ENCODE data around the gene SH3BGR.

The SH3BGR gene

GRCh38 chr21:39445321-39446269 is 6.2 kb upstream of the SH3BGR start, which contains the start of gene LCA5L:
Gene LCA5L, minus strand, starts transcription at chr21:39445778. Its CDS starts 17,285 bp downstream, at chr21:39428493.
- Histone ChIP-seq H3K79me1 (replicated peaks; ENCODE audit: low read length, poor library complexity, severe bottlenecking) (peaks cover 6% of the 10 kb centered on the region), H3K4ac (ENCODE audit: low read depth in 1 of 2, low read length in 2 of 2) (peak within 1 kb of the TSS; percentile 13 to 77), H3K18ac (ENCODE audit: low read depth in 1 of 2, low read length in 2 of 2) (peak within 1 kb of the TSS; percentile 89 to 93), H3K23ac (ENCODE audit: low read length in 2 of 2) (peak within 1 kb of the TSS in 1 of 2 experiments; percentile 73), H3K4me1 (ENCODE audit: control insufficient read depth, insufficient read depth, low read depth, low read length) (peaks cover 9% of the 10 kb centered on the region), H3K14ac (ENCODE audit: low read length in 2 of 2) (peak within 1 kb of the TSS in 1 of 2 experiments; percentile 99), H3K36me3 (ENCODE audit: control insufficient read depth in 1 of 2, insufficient read depth in 2 of 2, low read depth in 1 of 2, low read length in 2 of 2) (no peaks in the 10 kb centered on the region), H3K4me3 (ENCODE audit: insufficient read depth in 1 of 2, low read depth in 1 of 2, low read length in 2 of 2) (peak within 1 kb of the TSS; percentile 90 to 92), H2BK120ac (ENCODE audit: low read depth, low read length) (no peak within 1 kb of the TSS), H3K9ac (ENCODE audit: low read length) (peak within 1 kb of the TSS; percentile 97), H2BK5ac (ENCODE audit: low read depth, low read length, poor library complexity, severe bottlenecking) (peak within 1 kb of the TSS; percentile 46), H2BK15ac (ENCODE audit: low read depth, poor library complexity, severe bottlenecking) (peak within 1 kb of the TSS; percentile 82), H4K8ac (ENCODE audit: low read length) (peak within 1 kb of the TSS; percentile 75), H3K9me3 (ENCODE audit: control insufficient read depth, low read length) (no peaks in the 10 kb centered on the region), H3K4me2 (ENCODE audit: low read length, poor library complexity, severe bottlenecking) (peak within 1 kb of the TSS; percentile 75), H2AK5ac (ENCODE audit: low read length, severe bottlenecking) (peak within 1 kb of the TSS; percentile 51), H4K91ac (ENCODE audit: low read length) (peak within 1 kb of the TSS; percentile 75), H2BK12ac (ENCODE audit: low read length in 2 of 2) (peak within 1 kb of the TSS; percentile 37 to 81), H3K27me3 (ENCODE audit: control insufficient read depth in 1 of 2, insufficient read depth in 1 of 2, low read length in 2 of 2) (no peaks in the 10 kb centered on the region), H2AFZ (ENCODE audit: low read depth, low read length) (peak within 1 kb of the TSS; percentile 74), H3K27ac (ENCODE audit: low read length, poor library complexity, severe bottlenecking) (peak within 1 kb of the TSS; percentile 88)
- under 1% methylated on average over 74 of the region's 83 CpGs for WGBS
- peak; percentile 91 for DNase-seq

- Histone ChIP-seq H3K4ac (ENCODE audit: low read depth in 1 of 2, low read length in 2 of 2) (no peak overlapping the region), H4K91ac (ENCODE audit: low read length) (no peak overlapping the region), H2AK5ac (ENCODE audit: low read length, severe bottlenecking) (no peak overlapping the region), H3K4me3 (ENCODE audit: insufficient read depth in 1 of 2, low read depth in 1 of 2, low read length in 2 of 2) (no peak overlapping the region), H2AFZ (ENCODE audit: low read depth, low read length) (no peak overlapping the region), H3K9me3 (ENCODE audit: control insufficient read depth, low read length) (no peaks in the 10 kb centered on the region), H4K8ac (ENCODE audit: low read length) (no peak overlapping the region), H3K4me1 (ENCODE audit: control insufficient read depth, insufficient read depth, low read depth, low read length) (peaks cover 8% of the 10 kb centered on the region), H3K18ac (ENCODE audit: low read depth in 1 of 2, low read length in 2 of 2) (no peak overlapping the region), H2BK15ac (ENCODE audit: low read depth, poor library complexity, severe bottlenecking) (no peak overlapping the region), H3K9ac (ENCODE audit: low read length) (no peak overlapping the region), H3K23ac (ENCODE audit: low read length in 2 of 2) (peak overlapping the region in 1 of 2 experiments; percentile 40), H3K27ac (ENCODE audit: low read length, poor library complexity, severe bottlenecking) (no peak overlapping the region), H3K36me3 (ENCODE audit: control insufficient read depth in 1 of 2, insufficient read depth in 2 of 2, low read depth in 1 of 2, low read length in 2 of 2) (no peaks in the 10 kb centered on the region), H3K14ac (ENCODE audit: low read length in 2 of 2) (no peak overlapping the region), H3K79me1 (replicated peaks; ENCODE audit: low read length, poor library complexity, severe bottlenecking) (peaks cover 7% of the 10 kb centered on the region), H2BK120ac (ENCODE audit: low read depth, low read length) (no peak overlapping the region), H3K27me3 (ENCODE audit: control insufficient read depth in 1 of 2, insufficient read depth in 1 of 2, low read length in 2 of 2) (no peaks in the 10 kb centered on the region), H3K4me2 (ENCODE audit: low read length, poor library complexity, severe bottlenecking) (no peak overlapping the region), H2BK12ac (ENCODE audit: low read length in 2 of 2) (no peak overlapping the region), H2BK5ac (ENCODE audit: low read depth, low read length, poor library complexity, severe bottlenecking) (no peak overlapping the region)
- no peak for DNase-seq
- WGBS: 99% methylated on average over 6 of the region's 7 CpGs
Observed at GRCh38 chr21:39447264-39447663, 4.5 kb upstream of the SH3BGR start.

- H3K23ac ChIP-seq (ENCODE audit: low read length in 2 of 2): no peak overlapping the region
- no peak overlapping the region for H4K8ac ChIP-seq (ENCODE audit: low read length)
- H2BK12ac ChIP-seq (ENCODE audit: low read length in 2 of 2): no peak overlapping the region
- WGBS: 69% methylated on average over 10 of the region's 10 CpGs
- H3K14ac ChIP-seq (ENCODE audit: low read length in 2 of 2): no peak overlapping the region
- no peaks in the 10 kb centered on the region for H3K9me3 ChIP-seq (ENCODE audit: control insufficient read depth, low read length)
- H3K9ac ChIP-seq (ENCODE audit: low read length): peak overlapping the region; percentile 71
- H3K79me1 ChIP-seq (replicated peaks; ENCODE audit: low read length, poor library complexity, severe bottlenecking): peaks cover 1% of the 10 kb centered on the region
- H3K4me1 ChIP-seq (ENCODE audit: control insufficient read depth, insufficient read depth, low read depth, low read length): peaks cover 1% of the 10 kb centered on the region
- peak overlapping the region in 1 of 2 experiments; percentile 64 for H3K4me3 ChIP-seq (ENCODE audit: insufficient read depth in 1 of 2, low read depth in 1 of 2, low read length in 2 of 2)
- peaks cover 0 to 4% of the 10 kb centered on the region in 2 experiments for H3K27me3 ChIP-seq (ENCODE audit: control insufficient read depth in 1 of 2, insufficient read depth in 1 of 2, low read length in 2 of 2)
- no peaks in the 10 kb centered on the region for H3K36me3 ChIP-seq (ENCODE audit: control insufficient read depth in 1 of 2, insufficient read depth in 2 of 2, low read depth in 1 of 2, low read length in 2 of 2)
- H3K4me2 ChIP-seq (ENCODE audit: low read length, poor library complexity, severe bottlenecking): no peak overlapping the region
- H3K4ac ChIP-seq (ENCODE audit: low read depth in 1 of 2, low read length in 2 of 2): no peak overlapping the region
- no peak overlapping the region for H4K91ac ChIP-seq (ENCODE audit: low read length)
- H2BK120ac ChIP-seq (ENCODE audit: low read depth, low read length): no peak overlapping the region
- no peak overlapping the region for H2BK5ac ChIP-seq (ENCODE audit: low read depth, low read length, poor library complexity, severe bottlenecking)
- H2AFZ ChIP-seq (ENCODE audit: low read depth, low read length): no peak overlapping the region
- DNase-seq: peak; percentile 74
- H3K27ac ChIP-seq (ENCODE audit: low read length, poor library complexity, severe bottlenecking): no peak overlapping the region
- H3K18ac ChIP-seq (ENCODE audit: low read depth in 1 of 2, low read length in 2 of 2): no peak overlapping the region
- no peak overlapping the region for H2BK15ac ChIP-seq (ENCODE audit: low read depth, poor library complexity, severe bottlenecking)
- H2AK5ac ChIP-seq (ENCODE audit: low read length, severe bottlenecking): no peak overlapping the region
Observed at GRCh38 chr21:39452207-39452969, 618 bp downstream of the SH3BGR start.

- Histone ChIP-seq H2BK12ac (ENCODE audit: low read length in 2 of 2) (no peak overlapping the region), H2AFZ (ENCODE audit: low read depth, low read length) (no peak overlapping the region), H2BK5ac (ENCODE audit: low read depth, low read length, poor library complexity, severe bottlenecking) (no peak overlapping the region), H2AK5ac (ENCODE audit: low read length, severe bottlenecking) (no peak overlapping the region), H3K14ac (ENCODE audit: low read length in 2 of 2) (no peak overlapping the region), H2BK15ac (ENCODE audit: low read depth, poor library complexity, severe bottlenecking) (no peak overlapping the region), H3K27ac (ENCODE audit: low read length, poor library complexity, severe bottlenecking) (no peak overlapping the region), H3K18ac (ENCODE audit: low read depth in 1 of 2, low read length in 2 of 2) (no peak overlapping the region), H3K9me3 (ENCODE audit: control insufficient read depth, low read length) (no peaks in the 10 kb centered on the region), H4K91ac (ENCODE audit: low read length) (no peak overlapping the region), H3K23ac (ENCODE audit: low read length in 2 of 2) (no peak overlapping the region), H3K79me1 (replicated peaks; ENCODE audit: low read length, poor library complexity, severe bottlenecking) (peaks cover 1% of the 10 kb centered on the region), H3K27me3 (ENCODE audit: control insufficient read depth in 1 of 2, insufficient read depth in 1 of 2, low read length in 2 of 2) (peaks cover 0 to 4% of the 10 kb centered on the region in 2 experiments), H3K4ac (ENCODE audit: low read depth in 1 of 2, low read length in 2 of 2) (no peak overlapping the region), H3K9ac (ENCODE audit: low read length) (peak overlapping the region; percentile 71), H3K4me3 (ENCODE audit: insufficient read depth in 1 of 2, low read depth in 1 of 2, low read length in 2 of 2) (no peak overlapping the region), H2BK120ac (ENCODE audit: low read depth, low read length) (no peak overlapping the region), H4K8ac (ENCODE audit: low read length) (no peak overlapping the region), H3K4me1 (ENCODE audit: control insufficient read depth, insufficient read depth, low read depth, low read length) (peaks cover 1% of the 10 kb centered on the region), H3K36me3 (ENCODE audit: control insufficient read depth in 1 of 2, insufficient read depth in 2 of 2, low read depth in 1 of 2, low read length in 2 of 2) (no peaks in the 10 kb centered on the region), H3K4me2 (ENCODE audit: low read length, poor library complexity, severe bottlenecking) (no peak overlapping the region)
- WGBS: 75% methylated on average over 6 of the region's 6 CpGs
- DNase-seq: no peak
Observed at GRCh38 chr21:39452970-39453342, 1.2 kb downstream of the SH3BGR start.

All from mesenchymal stem cell (in vitro differentiated cells and primary cell).